Lower leg skin (tissue), 3 donors: ENCODE measurements around the gene INPP4B.

ENCODE experiments used
- CTCF ChIP-seq, 3 donors: fragments of 450-650 bp; IDR thresholded peaks; one replicate each; pipeline ENCODE4 v1.5.1; 2016; ENCODE audit warnings: antibody characterized with exemption in 3 of 3, mild to moderate bottlenecking in 3 of 3, moderate library complexity in 2 of 3
- POLR2A ChIP-seq, 2 donors: fragments of 450-650 bp; IDR thresholded peaks; one replicate each; pipeline ENCODE4 v1.6.1; 2016 to 2017; ENCODE audit warnings: antibody characterized with exemption in 2 of 2, mild to moderate bottlenecking in 1 of 2, moderate library complexity in 1 of 2

GRCh38 chr4:142539796-142540482 lies 306.2 kb downstream of the INPP4B start:
- TF ChIP-seq CTCF (IDR thresholded peaks at IDR 0.05): no peak
- no peak for TF ChIP-seq POLR2A (IDR thresholded peaks at IDR 0.05)
